Spleen (tissue), 11 donors: ENCODE measurements around the gene LRRC4C. TPM values are rescaled to one million over a fixed set of nuclear protein-coding genes. Genes with fewer than 3 reads are reported as not detected.

Experiments
- DNase-seq: peaks from one replicate; pipeline ENCODE4 v3.0.0-alpha.2; 2020
- H3K27ac ChIP-seq, 8 donors: fragments of 200-600 bp; sonication (generic) in 7 of 8; 1 replicate in 4 of 8; 2 replicates in 4 of 8; pipeline versions ENCODE4 v1.5.0 to v1.8.0; 2016 to 2021; ENCODE audit warnings: inconsistent platforms in 4 of 8, mild to moderate bottlenecking in 4 of 8, moderate library complexity in 1 of 8
- H3K27me3 ChIP-seq, 7 donors: fragments of 200-600 bp; sonication (generic) in 6 of 7; replicated peaks in 1 of 7; 1 replicate in 4 of 7; 2 replicates in 3 of 7; pipeline versions ENCODE4 v1.5.0 to v1.8.0; 2016 to 2021; ENCODE audit warnings: inconsistent platforms in 3 of 7, mild to moderate bottlenecking in 1 of 7
- H3K36me3 ChIP-seq, 6 donors: fragments of 200-600 bp; sonication (generic) in 5 of 6; 1 replicate in 4 of 6; 2 replicates in 2 of 6; pipeline versions ENCODE4 v1.5.0 to v1.8.0; 2016 to 2021; ENCODE audit warnings: inconsistent platforms in 2 of 6
- H3K4me1 ChIP-seq, 6 donors: fragments of 200-600 bp; sonication (generic) in 5 of 6; 1 replicate in 3 of 6; 2 replicates in 3 of 6; pipeline versions ENCODE4 v1.5.0 to v1.8.0; 2016 to 2021; ENCODE audit warnings: inconsistent platforms in 3 of 6
- H3K4me3 ChIP-seq, 8 donors: fragments of 200-600 bp; sonication (generic) in 7 of 8; 1 replicate in 4 of 8; 2 replicates in 4 of 8; pipeline versions ENCODE4 v1.5.0 to v1.8.0; 2016 to 2021; ENCODE audit warnings: inconsistent platforms in 4 of 8, mild to moderate bottlenecking in 4 of 8, moderate library complexity in 2 of 8
- H3K9me3 ChIP-seq, 8 donors: fragments of 200-600 bp; sonication (generic) in 7 of 8; 1 replicate in 4 of 8; 2 replicates in 4 of 8; pipeline versions ENCODE4 v1.5.0 to v1.8.0; 2016 to 2021; ENCODE audit warnings: inconsistent platforms in 4 of 8
- CTCF ChIP-seq, 11 experiments: fragments of 200-600 bp in 7 of 11; fragments of 450-650 bp in 4 of 11; sonication (generic) in 4 of 11; IDR thresholded peaks in 8 of 11; conservative IDR thresholded peaks in 3 of 11; 1 replicate in 7 of 11; 2 replicates in 4 of 11; pipeline versions ENCODE4 v1.4.0 to v1.8.0; 2016 to 2021; ENCODE audit warnings: antibody characterized with exemption in 11 of 11, inconsistent platforms in 4 of 11, mild to moderate bottlenecking in 1 of 11
- POLR2A ChIP-seq, 3 donors: fragments of 450-650 bp; IDR thresholded peaks; one replicate each; pipeline ENCODE4 v1.5.1; 2017; ENCODE audit warnings: antibody characterized with exemption in 3 of 3, mild to moderate bottlenecking in 1 of 3
- POLR2AphosphoS5 ChIP-seq, 3 donors: sonication (generic); formaldehyde crosslinking; IDR thresholded peaks; one replicate each; pipeline ENCODE4 v1.5.1; 2017; ENCODE audit warnings: antibody characterized with exemption in 3 of 3
- WGBS, 5 donors: extraction: QIAGEN DNeasy Blood & Tissue Kit in 3 of 5; methylation state at CpG; one replicate each; pipeline versions ENCODE4 v1.1.5 to v1.1.7; 2013 to 2018; 5-methylcytosine and 5-hydroxymethylcytosine counted together
- intact Hi-C: fragments of 100-400 bp; cut with DNase I; formaldehyde crosslinking; loops from one replicate; pipeline ENCODE4 v1.15.0; 2023; ENCODE audit warnings: low total_unique reads
- polyA plus RNA-seq, 3 donors: library from polyadenylated mRNA; stranded (reverse); fragments of 200-250 nt; gene quantifications; one replicate each; pipeline ENCODE4 v1.2.1, GENCODE V29; 2013
- total RNA-seq, 7 donors: library from RNA; depleted of rRNA in 3 of 7; stranded (reverse); fragments of >200 nt in 3 of 7; fragmentation: NEBNext Ultra II Directional in 4 of 7; extraction: Animal tissue kit (Norgen Biotek cat#: 25700) in 4 of 7; gene quantifications; one replicate each; pipeline versions ENCODE4 v1.1.0 to v1.2.1, GENCODE V29; 2016 to 2021
- donor health status: healthy with polysubstance abuse.
- donor health status: DM: no; HTN: no; CAD: no; lungs with moderate emphysema.
- donor health status: DM: no; HTN: no; CAD: no.
- donor health status: Bipolar disorder and iron deficiency.
- donor health status: healthy.
- donor health status: DM: no; HTN: no; CAD: no.
- donor health status: DM: yes; HTN: yes; CAD: no.

The LRRC4C gene
- total and polyA plus RNA-seq, 10 donors, result 0.15 to 8.9 (median 1.9) TPM

DNA sequence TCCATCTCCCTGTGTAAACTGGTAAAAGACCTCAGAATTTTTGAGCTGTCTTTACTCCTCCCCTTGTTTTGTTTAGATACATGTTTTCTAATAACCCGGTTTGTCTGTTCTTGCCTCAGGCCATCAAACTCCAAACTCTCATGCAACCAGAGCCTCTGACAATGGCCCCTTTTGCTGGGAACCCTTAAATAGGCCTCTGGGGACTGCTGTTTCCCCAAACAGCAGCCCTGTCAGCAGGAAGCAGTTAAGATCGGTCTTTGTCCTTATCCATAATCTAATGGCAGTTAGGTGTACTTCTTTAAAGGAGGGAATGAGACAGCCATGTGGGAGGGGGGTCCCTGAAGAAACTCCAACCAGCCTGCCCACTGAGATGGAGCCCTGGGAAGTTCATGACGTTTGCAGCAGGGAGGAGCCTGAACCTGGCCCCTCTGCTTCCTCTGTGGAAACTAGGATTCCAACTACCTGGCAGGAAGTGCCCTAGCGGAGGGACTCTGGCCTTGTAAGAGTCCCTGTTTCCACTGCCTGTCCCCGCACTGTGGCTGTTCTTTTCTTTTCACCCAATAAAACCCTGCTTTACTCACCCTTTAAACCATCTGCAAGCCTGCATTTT is 1354.4 kb downstream of the LRRC4C start:
- intact Hi-C loops, result no loop called here
- H3K27ac ChIP-seq, result no peak overlapping the region
- H3K4me1 ChIP-seq, result no peaks in the 10 kb centered on the region
- peaks cover 0 to 45% (median 16%) of the 10 kb centered on the region in 8 donors for H3K9me3 ChIP-seq
- H3K36me3 ChIP-seq, result no peaks in the 10 kb centered on the region
- TF ChIP-seq POLR2AphosphoS5 (IDR thresholded peaks at IDR 0.05), result no peak
- no peak for TF ChIP-seq CTCF (IDR thresholded peaks at IDR 0.05 in 8 of 11, conservative IDR thresholded peaks at IDR 0.05 in 3 of 11)
- no peak for TF ChIP-seq POLR2A (IDR thresholded peaks at IDR 0.05)
- no peak for DNase-seq
- no peaks in the 10 kb centered on the region for H3K27me3 ChIP-seq
- WGBS, 5 donors, result 58 to 78% (median 71%) methylated on average over 5 of the region's 5 CpGs
- H3K4me3 ChIP-seq, result no peak overlapping the region

DNA sequence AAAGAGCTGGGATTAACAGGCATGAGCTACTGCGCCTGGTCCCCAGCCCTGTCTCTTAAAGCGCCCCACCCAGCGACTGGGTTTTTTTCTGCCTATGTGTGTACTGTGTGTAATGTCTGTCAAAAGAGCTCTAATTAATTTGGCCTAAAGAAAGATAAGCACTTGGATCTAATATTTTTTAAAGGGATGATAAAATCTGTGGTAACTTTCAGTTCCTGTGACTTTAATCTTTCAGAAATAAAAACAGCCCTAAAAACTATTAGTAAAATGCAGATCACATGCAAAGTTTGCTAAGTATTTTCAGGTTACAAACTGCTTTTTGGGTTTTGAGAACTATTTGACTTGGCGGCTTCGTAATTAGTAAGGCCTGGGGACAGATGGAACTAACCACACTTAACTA is 1358.7 kb downstream of the LRRC4C start:
- intact Hi-C loops, result no loop called here

DNA sequence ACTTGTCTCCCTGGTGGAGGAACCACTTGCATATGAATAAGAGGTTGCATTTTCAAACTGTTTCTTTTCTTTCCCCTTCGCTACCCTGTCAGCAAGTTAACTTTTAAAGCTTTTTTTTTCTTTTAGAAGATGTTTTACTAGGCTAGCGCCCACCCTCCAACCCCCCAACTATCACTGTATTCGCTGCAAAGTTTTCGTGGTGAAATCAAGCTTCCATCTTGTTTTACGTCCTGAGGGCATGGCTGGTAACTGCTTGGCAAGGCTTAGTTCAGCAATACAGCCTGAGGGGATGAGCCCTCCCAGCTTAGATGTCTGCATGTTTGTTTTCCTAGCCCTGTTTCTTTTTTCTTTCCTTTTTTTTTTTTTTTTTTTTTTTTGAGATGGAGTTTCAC is 1359.3 kb downstream of the LRRC4C start:
- no peaks in the 10 kb centered on the region for H3K36me3 ChIP-seq
- H3K4me1 ChIP-seq, result no peaks in the 10 kb centered on the region
- TF ChIP-seq CTCF (IDR thresholded peaks at IDR 0.05 in 8 of 11, conservative IDR thresholded peaks at IDR 0.05 in 3 of 11) (no peak), POLR2A (IDR thresholded peaks at IDR 0.05) (no peak), POLR2AphosphoS5 (IDR thresholded peaks at IDR 0.05) (no peak)
- no peak overlapping the region for H3K27ac ChIP-seq
- 49 to 75% (median 68%) methylated on average over 5 of the region's 5 CpGs for WGBS, 5 donors
- DNase-seq, result no peak
- H3K27me3 ChIP-seq, result no peaks in the 10 kb centered on the region
- intact Hi-C loops, result no loop called here
- H3K9me3 ChIP-seq, result peaks cover 0 to 43% (median 16%) of the 10 kb centered on the region in 8 donors
- H3K4me3 ChIP-seq, result no peak overlapping the region

More for the DNA sequence above, 1358.7 kb downstream of the LRRC4C start:
- no peak overlapping the region for H3K27ac ChIP-seq
- H3K27me3 ChIP-seq, result no peaks in the 10 kb centered on the region
- peaks cover 0 to 45% (median 16%) of the 10 kb centered on the region in 8 donors for H3K9me3 ChIP-seq
- DNase-seq, result no peak
- TF ChIP-seq CTCF (IDR thresholded peaks at IDR 0.05 in 8 of 11, conservative IDR thresholded peaks at IDR 0.05 in 3 of 11) (no peak), POLR2AphosphoS5 (IDR thresholded peaks at IDR 0.05) (no peak), POLR2A (IDR thresholded peaks at IDR 0.05) (no peak)
- WGBS, 5 donors, result 73 to 88% (median 85%) methylated on average over 5 of the region's 5 CpGs
- H3K36me3 ChIP-seq, result no peaks in the 10 kb centered on the region
- no peaks in the 10 kb centered on the region for H3K4me1 ChIP-seq
- H3K4me3 ChIP-seq, result no peak overlapping the region

DNA sequence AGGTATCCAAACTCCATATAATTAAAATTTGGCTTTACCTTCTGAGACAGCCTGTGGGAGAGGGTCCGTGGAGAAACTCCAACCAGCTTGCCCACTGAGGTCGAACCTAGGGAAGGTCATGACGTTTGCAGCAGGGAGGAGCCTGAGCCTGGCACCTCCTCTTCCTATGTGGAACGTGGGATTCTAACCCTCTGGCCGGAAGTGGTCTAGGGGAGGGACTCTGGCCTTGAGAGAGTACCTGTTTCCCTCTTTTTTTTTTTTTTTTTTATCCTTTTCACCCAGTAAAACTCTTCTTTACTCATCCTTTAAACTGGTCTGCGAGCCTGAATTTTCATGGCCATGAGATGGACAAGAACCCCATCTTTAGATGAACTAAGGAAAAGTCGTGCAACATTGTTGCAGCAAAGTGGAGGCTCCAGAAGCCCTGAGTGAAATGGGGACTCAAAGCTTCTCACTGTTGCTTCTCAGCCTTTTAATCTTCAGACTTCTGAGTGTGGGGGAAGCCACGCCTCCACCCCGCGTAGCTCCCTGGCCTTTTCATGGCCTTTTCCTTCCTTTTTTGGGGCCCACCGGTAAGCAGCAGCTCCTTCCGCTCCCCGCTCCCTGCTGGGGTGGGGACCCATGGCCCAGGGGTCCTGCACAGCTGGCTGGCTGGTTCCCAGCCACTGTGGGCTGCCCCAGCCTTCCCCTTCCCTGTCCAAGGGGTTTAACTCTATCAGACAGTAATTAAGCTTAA is 1359.9 kb downstream of the LRRC4C start:
- no peak overlapping the region for H3K27ac ChIP-seq
- DNase-seq, result no peak
- intact Hi-C loops, result no loop called here
- H3K27me3 ChIP-seq, result no peaks in the 10 kb centered on the region
- H3K9me3 ChIP-seq, result peaks cover 0 to 37% (median 16%) of the 10 kb centered on the region in 8 donors
- H3K4me3 ChIP-seq, result no peak overlapping the region
- TF ChIP-seq POLR2AphosphoS5 (IDR thresholded peaks at IDR 0.05) (no peak), POLR2A (IDR thresholded peaks at IDR 0.05) (no peak)
- 19 to 30% (median 20%) methylated on average over 13 of the region's 13 CpGs for WGBS, 5 donors
- H3K4me1 ChIP-seq, result no peaks in the 10 kb centered on the region
- H3K36me3 ChIP-seq, result no peaks in the 10 kb centered on the region
